Fibroblast of lung (primary cell): Measurements from ENCODE around the gene PTGIS. TPM values are rescaled to one million over a fixed set of nuclear protein-coding genes. Genes with fewer than 3 reads are reported as not detected.

Experiments used
- DNase-seq, 2 donors: peaks; one replicate each; pipeline versions ENCODE4 v3.0.0 to v3.0.0-alpha.2; 2010; ENCODE audit warnings: low read depth in 2 of 2
- H2AFZ ChIP-seq: 2 replicates; pipeline ENCODE4 v1.5.1; 2012; ENCODE audit warnings: low read length, control low read depth, inconsistent platforms
- H3K27ac ChIP-seq: 2 replicates; pipeline ENCODE4 v1.5.1; 2011; ENCODE audit warnings: low read length, control low read depth; ENCODE audit not compliant: insufficient read depth
- H3K27me3 ChIP-seq: 2 replicates; pipeline ENCODE4 v1.5.1; 2011; ENCODE audit warnings: mild to moderate bottlenecking, low read length; ENCODE audit not compliant: control insufficient read depth, insufficient read depth
- H3K36me3 ChIP-seq: 2 replicates; pipeline ENCODE4 v1.5.1; 2011; ENCODE audit warnings: low read length; ENCODE audit not compliant: control insufficient read depth, insufficient read depth
- H3K4me1 ChIP-seq: 2 replicates; pipeline ENCODE4 v1.5.1; 2011; ENCODE audit warnings: low read length; ENCODE audit not compliant: control insufficient read depth, insufficient read depth; ENCODE audit errors: extremely low read depth
- H3K4me2 ChIP-seq: 2 replicates; pipeline ENCODE4 v1.5.1; 2011; ENCODE audit warnings: low read length, control low read depth; ENCODE audit not compliant: insufficient read depth; ENCODE audit errors: extremely low read depth
- H3K4me3 ChIP-seq, 4 experiments: fragments of 200-600 bp in 1 of 4; sonication (generic) in 1 of 4; replicated peaks in 1 of 4; 2 replicates each; pipeline ENCODE4 v1.5.1; 2011 to 2016; ENCODE audit warnings: low read length in 4 of 4, low read depth in 3 of 4, mild to moderate bottlenecking in 3 of 4, control low read depth in 2 of 4, inconsistent platforms in 1 of 4, mixed read lengths in 1 of 4; ENCODE audit not compliant: insufficient read depth in 1 of 4; ENCODE audit errors: control extremely low read depth in 1 of 4
- H3K79me2 ChIP-seq: 2 replicates; pipeline ENCODE4 v1.5.1; 2012; ENCODE audit warnings: mild to moderate bottlenecking, low read length, inconsistent platforms; ENCODE audit not compliant: control insufficient read depth, insufficient read depth
- H3K9ac ChIP-seq: 2 replicates; pipeline ENCODE4 v1.5.1; 2011; ENCODE audit warnings: mild to moderate bottlenecking, low read length, control low read depth; ENCODE audit not compliant: insufficient read depth
- H3K9me3 ChIP-seq: 2 replicates; pipeline ENCODE4 v1.5.1; 2012; ENCODE audit warnings: low read depth, low read length; ENCODE audit not compliant: control insufficient read depth, insufficient read depth
- H4K20me1 ChIP-seq: 2 replicates; pipeline ENCODE4 v1.5.1; 2011; ENCODE audit warnings: low read length; ENCODE audit not compliant: control insufficient read depth, insufficient read depth; ENCODE audit errors: extremely low read depth
- EZH2 ChIP-seq: IDR thresholded peaks from 2 replicates; pipeline ENCODE4 v1.5.1; 2012; ENCODE audit warnings: low read length, control low read depth, mild to moderate bottlenecking; ENCODE audit errors: missing control alignments
- polyA plus RNA-seq, 2 donors: library from polyadenylated mRNA; depleted of rRNA in 1 of 2; stranded (reverse) in 1 of 2; unstranded in 1 of 2; fragments of >200 nt; gene quantifications; 2 replicates each; pipeline ENCODE4 v1.2.1, GENCODE V29; 2011 to 2012; ENCODE audit warnings: missing spikeins in 1 of 2
- total RNA-seq: library from RNA; depleted of rRNA; stranded (reverse); fragments of >200 nt; gene quantifications from 2 replicates; pipeline ENCODE4 v1.2.1, GENCODE V29; 2014
- TF ChIP-seq, protein P1 (sequence below), 2 donors: IDR thresholded peaks in 1 of 2; conservative IDR thresholded peaks in 1 of 2; 1 replicate in 1 of 2; 2 replicates in 1 of 2; pipeline ENCODE4 v1.5.1; 2011 to 2012; ENCODE audit warnings: low read length in 2 of 2, control low read depth in 1 of 2, inconsistent platforms in 1 of 2, low read depth in 1 of 2, mild to moderate bottlenecking in 1 of 2

The PTGIS gene
- total and polyA plus RNA-seq, 2 donors (not counting 1 experiment from before 2014, with no cell fraction given), result 6.8 to 41.5 TPM

- DNase-seq, result no peak
- Histone ChIP-seq H3K4me1 (no peaks in the 10 kb centered on the region), H4K20me1 (no peaks in the 10 kb centered on the region), H3K9ac (no peak overlapping the region), H3K27ac (no peak overlapping the region), H3K36me3 (no peaks in the 10 kb centered on the region), H3K79me2 (no peaks in the 10 kb centered on the region), H3K4me3 (no peak overlapping the region), H3K9me3 (no peaks in the 10 kb centered on the region), H2AFZ (no peak overlapping the region), H3K4me2 (no peak overlapping the region), H3K27me3 (peaks cover 25% of the 10 kb centered on the region)
- no peak for TF ChIP-seq EZH2
- TF ChIP-seq, protein P1, sequence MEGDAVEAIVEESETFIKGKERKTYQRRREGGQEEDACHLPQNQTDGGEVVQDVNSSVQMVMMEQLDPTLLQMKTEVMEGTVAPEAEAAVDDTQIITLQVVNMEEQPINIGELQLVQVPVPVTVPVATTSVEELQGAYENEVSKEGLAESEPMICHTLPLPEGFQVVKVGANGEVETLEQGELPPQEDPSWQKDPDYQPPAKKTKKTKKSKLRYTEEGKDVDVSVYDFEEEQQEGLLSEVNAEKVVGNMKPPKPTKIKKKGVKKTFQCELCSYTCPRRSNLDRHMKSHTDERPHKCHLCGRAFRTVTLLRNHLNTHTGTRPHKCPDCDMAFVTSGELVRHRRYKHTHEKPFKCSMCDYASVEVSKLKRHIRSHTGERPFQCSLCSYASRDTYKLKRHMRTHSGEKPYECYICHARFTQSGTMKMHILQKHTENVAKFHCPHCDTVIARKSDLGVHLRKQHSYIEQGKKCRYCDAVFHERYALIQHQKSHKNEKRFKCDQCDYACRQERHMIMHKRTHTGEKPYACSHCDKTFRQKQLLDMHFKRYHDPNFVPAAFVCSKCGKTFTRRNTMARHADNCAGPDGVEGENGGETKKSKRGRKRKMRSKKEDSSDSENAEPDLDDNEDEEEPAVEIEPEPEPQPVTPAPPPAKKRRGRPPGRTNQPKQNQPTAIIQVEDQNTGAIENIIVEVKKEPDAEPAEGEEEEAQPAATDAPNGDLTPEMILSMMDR (conservative IDR thresholded peaks at IDR 0.05 in 1 of 2, IDR thresholded peaks at IDR 0.05 in 1 of 2; ENCODE audit: low read depth in 1 of 2, low read length in 2 of 2), result no peak
Observed at GRCh38 chr20:49486064-49486463, 81.9 kb downstream of the PTGIS start.

DNA sequence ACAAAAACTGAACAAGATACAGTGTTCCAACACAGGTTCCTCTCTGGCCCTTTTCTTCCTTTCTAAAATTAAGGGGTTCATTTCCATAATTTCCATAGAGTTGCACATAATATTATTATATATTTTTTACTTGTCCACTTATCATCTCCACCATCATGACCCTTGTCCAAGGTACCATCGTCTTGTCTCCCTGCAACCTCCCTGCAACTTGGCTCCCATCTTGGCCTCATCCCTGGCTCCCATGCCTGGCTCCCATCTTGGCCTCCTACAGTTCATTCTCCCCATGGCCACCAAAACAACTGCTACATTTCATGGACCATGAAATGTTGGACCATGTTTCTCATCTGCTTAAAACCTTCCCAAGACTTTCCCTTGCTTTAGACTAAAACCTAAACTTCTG is 82.4 kb downstream of the PTGIS start:
- Histone ChIP-seq H3K9me3 (no peaks in the 10 kb centered on the region), H3K9ac (no peak overlapping the region), H3K4me2 (no peak overlapping the region), H2AFZ (no peak overlapping the region), H3K4me3 (no peak overlapping the region), H3K27me3 (peaks cover 30% of the 10 kb centered on the region), H3K27ac (no peak overlapping the region), H3K36me3 (no peaks in the 10 kb centered on the region), H4K20me1 (no peaks in the 10 kb centered on the region), H3K79me2 (no peaks in the 10 kb centered on the region), H3K4me1 (no peaks in the 10 kb centered on the region)
- DNase-seq, result no peak
- no peak for TF ChIP-seq EZH2
- TF ChIP-seq, protein P1 (conservative IDR thresholded peaks at IDR 0.05 in 1 of 2, IDR thresholded peaks at IDR 0.05 in 1 of 2; ENCODE audit: low read depth in 1 of 2, low read length in 2 of 2), result no peak

DNA sequence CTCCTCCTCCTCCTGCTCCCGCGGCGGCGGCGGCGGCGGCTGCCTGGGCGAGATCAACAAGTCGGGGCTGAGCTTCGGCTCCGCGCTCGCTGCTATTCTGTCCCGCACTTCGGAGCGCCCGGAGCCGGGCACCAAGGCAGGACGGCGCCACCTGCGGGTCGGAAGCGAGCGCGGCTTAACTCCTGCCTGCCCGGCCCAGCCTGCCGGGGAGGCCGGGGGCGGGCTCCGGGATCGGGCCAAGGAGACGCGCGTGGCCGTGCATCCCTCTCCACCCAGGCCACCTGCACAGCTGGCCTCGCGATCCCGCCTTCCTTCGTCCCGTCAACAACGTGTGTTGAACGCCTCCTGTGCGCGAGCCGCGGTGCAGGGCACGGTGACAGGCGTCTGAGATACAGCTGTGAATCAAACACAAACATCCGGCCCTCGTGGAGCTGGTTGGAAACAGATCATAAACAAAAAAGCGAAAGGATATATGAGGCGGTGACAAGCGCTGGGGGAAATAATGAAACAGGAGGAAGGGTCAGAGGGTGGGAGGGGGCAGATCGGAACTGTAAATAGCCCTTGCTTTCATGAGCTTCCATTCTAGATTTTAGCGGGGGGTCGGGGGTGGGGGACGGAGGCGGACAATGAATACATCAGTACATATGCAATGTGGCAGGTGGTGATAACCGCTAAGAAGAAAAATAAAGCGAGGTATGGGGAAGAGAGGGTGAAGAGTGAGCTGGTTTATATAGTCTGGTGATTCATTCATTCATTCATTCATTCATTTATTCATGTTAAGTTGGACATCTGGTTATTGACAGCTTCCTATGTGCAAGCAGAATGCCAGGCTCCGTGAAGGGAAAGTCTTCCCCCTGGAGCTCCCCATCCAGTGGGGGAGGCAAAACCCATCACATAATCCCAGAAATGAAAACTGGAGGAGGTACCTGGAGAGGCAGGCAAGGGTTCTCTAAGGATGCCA is 83.5 kb downstream of the PTGIS start:
- Histone ChIP-seq H3K4me3 (peak overlapping the region; percentile 22 to 52 (median 51)), H3K79me2 (no peaks in the 10 kb centered on the region), H3K27ac (no peak overlapping the region), H3K4me2 (peak overlapping the region; percentile 86), H2AFZ (peak overlapping the region; percentile 65), H3K27me3 (peaks cover 27% of the 10 kb centered on the region), H3K9me3 (no peaks in the 10 kb centered on the region), H3K36me3 (no peaks in the 10 kb centered on the region), H3K9ac (no peak overlapping the region), H4K20me1 (no peaks in the 10 kb centered on the region), H3K4me1 (no peaks in the 10 kb centered on the region)
- DNase-seq, result peak; percentile 59 to 70
- peak; percentile 66 for TF ChIP-seq EZH2
- TF ChIP-seq, protein P1 (conservative IDR thresholded peaks at IDR 0.05 in 1 of 2, IDR thresholded peaks at IDR 0.05 in 1 of 2; ENCODE audit: low read depth in 1 of 2, low read length in 2 of 2), result peak; percentile 42 to 56
